ENCODE data around the gene MEPCE.

MEPCE gene

DNA sequence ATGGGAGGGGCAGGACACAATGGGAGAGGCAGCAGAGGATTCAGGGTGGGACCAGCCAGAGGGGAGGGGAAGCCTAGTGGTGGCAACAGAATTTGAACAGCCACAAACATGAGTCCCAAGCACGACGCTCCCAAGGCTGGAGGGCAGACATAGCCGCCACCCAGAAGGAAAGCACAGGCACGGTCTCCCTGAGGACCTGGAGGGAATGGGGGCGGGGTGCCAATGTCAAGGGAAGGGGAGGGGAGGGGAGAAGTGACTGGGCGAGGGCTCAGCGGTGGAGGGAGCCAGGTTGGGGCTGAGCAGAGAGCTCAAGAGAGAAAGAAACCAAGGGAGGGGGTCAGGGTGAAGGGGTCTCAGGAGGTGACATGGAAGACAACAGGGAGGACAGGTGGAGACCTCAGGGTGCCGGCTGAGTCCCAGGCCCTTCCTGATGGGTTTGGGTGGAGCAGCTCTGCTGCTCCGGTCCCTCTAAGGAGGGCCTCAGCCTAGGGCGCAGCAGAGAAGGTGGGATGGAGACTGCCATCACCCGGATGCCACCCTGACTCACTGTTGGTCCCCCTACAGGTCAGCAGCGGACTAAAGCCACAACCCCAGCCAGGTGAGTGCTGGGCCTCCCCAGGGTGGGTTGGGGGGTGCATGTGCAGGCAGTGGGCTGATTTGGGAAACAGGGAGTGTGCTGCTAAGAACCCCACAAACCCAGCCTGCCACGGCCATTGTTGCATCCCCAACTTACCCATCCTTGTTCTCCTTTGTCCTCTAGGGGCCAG, 32.1 kb upstream of the MEPCE start:
- TF ChIP-seq, protein P1, sequence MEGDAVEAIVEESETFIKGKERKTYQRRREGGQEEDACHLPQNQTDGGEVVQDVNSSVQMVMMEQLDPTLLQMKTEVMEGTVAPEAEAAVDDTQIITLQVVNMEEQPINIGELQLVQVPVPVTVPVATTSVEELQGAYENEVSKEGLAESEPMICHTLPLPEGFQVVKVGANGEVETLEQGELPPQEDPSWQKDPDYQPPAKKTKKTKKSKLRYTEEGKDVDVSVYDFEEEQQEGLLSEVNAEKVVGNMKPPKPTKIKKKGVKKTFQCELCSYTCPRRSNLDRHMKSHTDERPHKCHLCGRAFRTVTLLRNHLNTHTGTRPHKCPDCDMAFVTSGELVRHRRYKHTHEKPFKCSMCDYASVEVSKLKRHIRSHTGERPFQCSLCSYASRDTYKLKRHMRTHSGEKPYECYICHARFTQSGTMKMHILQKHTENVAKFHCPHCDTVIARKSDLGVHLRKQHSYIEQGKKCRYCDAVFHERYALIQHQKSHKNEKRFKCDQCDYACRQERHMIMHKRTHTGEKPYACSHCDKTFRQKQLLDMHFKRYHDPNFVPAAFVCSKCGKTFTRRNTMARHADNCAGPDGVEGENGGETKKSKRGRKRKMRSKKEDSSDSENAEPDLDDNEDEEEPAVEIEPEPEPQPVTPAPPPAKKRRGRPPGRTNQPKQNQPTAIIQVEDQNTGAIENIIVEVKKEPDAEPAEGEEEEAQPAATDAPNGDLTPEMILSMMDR (conservative IDR thresholded peaks at IDR 0.05; ENCODE audit: low read depth), result no peak
- ChIA-PET POLR2A (ENCODE audit: low non-redundant PET) (no interaction called here), CTCF (interaction anchor here (1.1 kb wide), 1 partner anchor 10 kb away, joined by 4 read pairs; no protein-coding TSS in a partner anchor)
- no peak for DNase-seq (ENCODE audit: low spot score)
- no peak overlapping the region for H3K27ac ChIP-seq

DNA sequence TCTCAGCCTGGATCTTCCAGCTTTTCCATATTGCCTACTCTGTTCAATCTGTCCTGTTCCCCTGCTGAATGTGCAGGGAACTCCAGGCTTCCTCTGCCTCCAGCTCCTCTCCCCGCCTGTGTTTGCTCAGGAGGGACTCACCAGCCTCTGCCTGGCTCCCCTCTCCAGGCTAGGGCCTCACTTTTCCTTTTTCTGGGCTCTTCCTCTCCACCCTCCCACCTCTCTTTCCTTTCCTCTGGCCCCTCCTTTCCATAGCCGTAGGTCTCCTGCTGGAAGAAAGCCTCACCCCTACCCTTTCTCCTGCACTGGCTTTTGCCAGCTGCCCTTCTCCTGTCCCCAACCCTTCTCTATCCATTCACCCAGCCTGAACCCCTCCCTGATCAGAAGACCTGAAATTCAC, 31.4 kb upstream of the MEPCE start:
- TF ChIP-seq, protein P1 (conservative IDR thresholded peaks at IDR 0.05; ENCODE audit: low read depth), result no peak
- DNase-seq (ENCODE audit: low spot score), result no peak
- ChIA-PET CTCF (interaction anchor here (1.1 kb wide), 1 partner anchor 9 kb away, joined by 4 read pairs; no protein-coding TSS in a partner anchor), POLR2A (ENCODE audit: low non-redundant PET) (no interaction called here)
- H3K27ac ChIP-seq, result no peak overlapping the region

DNA sequence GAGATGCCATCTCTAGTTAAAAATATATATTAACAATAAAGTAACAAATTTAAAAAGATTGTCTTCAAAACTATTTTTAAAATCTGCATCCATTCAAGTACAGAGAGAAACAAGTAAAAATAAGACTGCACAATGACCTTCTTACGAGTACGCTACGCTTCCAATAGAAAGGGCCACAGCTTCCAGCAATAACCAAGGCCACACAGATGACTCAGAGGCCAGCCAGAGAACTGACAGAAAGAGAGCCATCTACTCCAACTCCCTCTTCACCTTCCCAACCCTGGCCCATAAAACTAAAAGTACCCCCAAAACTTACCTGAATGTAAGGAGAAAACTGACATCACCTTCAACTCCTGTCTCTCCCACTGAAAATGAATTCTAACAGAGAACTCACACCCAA, 29.6 kb upstream of the MEPCE start:
- ChIA-PET POLR2A (ENCODE audit: low non-redundant PET) (no interaction called here), CTCF (no interaction called here)
- TF ChIP-seq, protein P1 (conservative IDR thresholded peaks at IDR 0.05; ENCODE audit: low read depth), result no peak
- no peak for DNase-seq (ENCODE audit: low spot score)
- H3K27ac ChIP-seq, result no peak overlapping the region

DNA sequence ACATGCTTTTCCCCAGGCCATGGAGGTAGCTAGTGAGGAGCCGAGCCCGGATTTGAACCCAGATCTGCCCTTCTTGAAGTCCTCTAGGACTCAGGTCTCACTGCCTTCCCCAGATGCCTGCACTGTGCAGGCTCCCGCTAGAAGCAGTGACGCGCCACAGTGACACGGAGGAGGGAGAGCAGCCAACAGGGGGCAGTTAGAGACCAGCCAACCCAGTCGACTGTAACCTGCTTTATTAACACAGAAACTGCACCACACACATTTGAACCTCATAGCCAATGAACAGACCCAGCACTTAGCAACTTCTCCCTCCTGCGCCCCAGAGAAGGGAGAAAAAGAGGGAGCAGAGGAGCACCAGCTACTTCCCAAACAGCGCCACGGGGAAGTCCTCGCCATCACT, 29.0 kb upstream of the MEPCE start:
- H3K27ac ChIP-seq, result no peak overlapping the region
- DNase-seq (ENCODE audit: low spot score), result no peak
- TF ChIP-seq, protein P1 (conservative IDR thresholded peaks at IDR 0.05; ENCODE audit: low read depth), result no peak
- CTCF ChIA-PET, result interaction anchor here (1.1 kb wide), 1 partner anchor 9 kb away, joined by 5 read pairs; no protein-coding TSS in a partner anchor
- POLR2A ChIA-PET (ENCODE audit: low non-redundant PET), result no interaction called here

DNA sequence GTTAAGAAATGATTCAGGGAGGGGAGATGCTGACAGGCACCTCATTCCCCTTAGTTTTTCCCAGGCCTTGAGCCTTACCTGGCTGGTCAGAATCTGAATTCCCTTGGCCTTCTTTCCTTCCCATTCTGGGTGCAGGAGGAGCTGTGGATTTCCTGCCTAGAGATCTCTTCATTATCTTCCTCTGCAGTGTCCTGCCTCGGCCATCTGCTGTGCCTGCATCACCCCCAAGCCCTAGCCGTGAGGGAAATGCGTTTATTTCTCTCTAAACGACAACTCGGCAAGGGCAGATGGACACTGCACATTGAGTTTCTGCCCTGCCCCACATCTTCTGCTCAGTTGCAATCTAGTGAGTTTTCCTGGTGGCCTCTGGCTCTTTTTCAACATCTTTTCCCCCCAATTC, 27.8 kb upstream of the MEPCE start:
- DNase-seq (ENCODE audit: low spot score), result no peak
- POLR2A ChIA-PET (ENCODE audit: low non-redundant PET), result no interaction called here
- CTCF ChIA-PET, result interaction anchor here (0.6 to 0.7 kb wide), 3 partner anchors 8 to 272 kb away, joined by 3 to 4 read pairs (median 4); no protein-coding TSS in a partner anchor
- TF ChIP-seq, protein P1 (conservative IDR thresholded peaks at IDR 0.05; ENCODE audit: low read depth), result no peak
- no peak overlapping the region for H3K27ac ChIP-seq

DNA sequence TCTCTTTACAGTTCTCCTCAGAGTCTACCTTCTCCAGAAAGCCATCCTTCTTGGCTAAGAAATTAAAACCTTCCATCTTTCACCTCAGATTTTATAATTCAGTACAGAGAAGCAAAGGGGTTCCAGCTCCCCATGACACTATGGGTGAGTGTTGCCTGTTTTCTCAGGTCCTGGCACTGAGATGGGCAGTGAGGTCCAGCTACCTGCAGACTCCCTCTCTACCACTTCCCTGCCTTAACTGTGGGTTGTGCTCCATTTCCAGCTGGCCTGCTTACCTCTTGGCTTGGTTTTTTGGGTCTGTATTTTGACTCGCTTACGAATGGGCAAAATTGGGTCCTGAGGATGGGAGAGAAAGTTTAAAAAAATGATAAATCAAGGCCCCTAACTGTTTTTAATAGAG, 27.4 kb upstream of the MEPCE start:
- ChIA-PET POLR2A (ENCODE audit: low non-redundant PET) (no interaction called here), CTCF (interaction anchor here (0.6 to 0.7 kb wide), 3 partner anchors 8 to 272 kb away, joined by 3 to 4 read pairs (median 4); no protein-coding TSS in a partner anchor)
- no peak overlapping the region for H3K27ac ChIP-seq
- TF ChIP-seq, protein P1 (conservative IDR thresholded peaks at IDR 0.05; ENCODE audit: low read depth), result no peak
- DNase-seq (ENCODE audit: low spot score), result no peak

Measured in RWPE1 (cell line).